Muscle layer of duodenum (tissue), 2 donors: ENCODE data around the gene TAS2R41.
"Not testable (repeated sequence)": the region's sequence is repeated elsewhere in the genome, so short reads cannot be mapped to it uniquely, and the experiment has no call there.

Experiments
- H3K27ac ChIP-seq: one replicate; pipeline ENCODE4 v1.7.0; 2013; ENCODE audit warnings: mild to moderate bottlenecking, low read length
- H3K27me3 ChIP-seq: one replicate; pipeline ENCODE4 v1.7.0; 2013; ENCODE audit warnings: low read depth, mild to moderate bottlenecking, control low read depth, low read length
- H3K36me3 ChIP-seq, 2 donors: one replicate each; pipeline ENCODE4 v1.7.0; 2013; ENCODE audit warnings: low read length in 2 of 2, control low read depth in 1 of 2, mild to moderate bottlenecking in 1 of 2; ENCODE audit not compliant: insufficient read depth in 2 of 2, control insufficient read depth in 1 of 2
- H3K4me1 ChIP-seq, 2 donors: one replicate each; pipeline ENCODE4 v1.7.0; 2013; ENCODE audit warnings: low read length in 2 of 2, mild to moderate bottlenecking in 2 of 2, control low read depth in 1 of 2, moderate library complexity in 1 of 2; ENCODE audit not compliant: insufficient read depth in 2 of 2, control insufficient read depth in 1 of 2
- H3K4me3 ChIP-seq, 2 donors: one replicate each; pipeline ENCODE4 v1.7.0; 2013; ENCODE audit warnings: low read length in 2 of 2, low read depth in 1 of 2, mild to moderate bottlenecking in 1 of 2
- H3K9me3 ChIP-seq, 2 donors: one replicate each; pipeline ENCODE4 v1.7.0; 2013; ENCODE audit warnings: low read length in 2 of 2, control low read depth in 1 of 2, mild to moderate bottlenecking in 1 of 2; ENCODE audit not compliant: control insufficient read depth in 1 of 2
- donor health status: healthy.

The TAS2R41 gene

GRCh38 chr7:143458681-143459080 lies 19.0 kb upstream of the TAS2R41 start:
- Histone ChIP-seq H3K27me3 (no peaks in the 10 kb centered on the region), H3K4me3 (no peak overlapping the region), H3K4me1 (no peaks in the 10 kb centered on the region), H3K27ac (no peak overlapping the region), H3K9me3 (no peaks in the 10 kb centered on the region), H3K36me3 (no peaks in the 10 kb centered on the region)

GRCh38 chr7:143459359-143459758 lies 18.3 kb upstream of the TAS2R41 start:
- no peaks in the 10 kb centered on the region for H3K9me3 ChIP-seq
- H3K27ac ChIP-seq = no peak overlapping the region
- H3K4me3 ChIP-seq = no peak overlapping the region
- no peaks in the 10 kb centered on the region for H3K36me3 ChIP-seq
- H3K27me3 ChIP-seq = no peaks in the 10 kb centered on the region
- H3K4me1 ChIP-seq = no peaks in the 10 kb centered on the region

- H3K27ac ChIP-seq = no peak overlapping the region
- H3K4me3 ChIP-seq = no peak overlapping the region
- no peaks in the 10 kb centered on the region for H3K9me3 ChIP-seq
- no peaks in the 10 kb centered on the region for H3K4me1 ChIP-seq
- no peaks in the 10 kb centered on the region for H3K27me3 ChIP-seq
- no peaks in the 10 kb centered on the region for H3K36me3 ChIP-seq
These were observed 17.2 kb upstream of the TAS2R41 start for GRCh38 chr7:143460271-143460979.

GRCh38 chr7:143462045-143462444 lies 15.6 kb upstream of the TAS2R41 start:
- no peak overlapping the region for H3K4me3 ChIP-seq
- no peaks in the 10 kb centered on the region for H3K9me3 ChIP-seq
- H3K27ac ChIP-seq = no peak overlapping the region
- no peaks in the 10 kb centered on the region for H3K27me3 ChIP-seq
- H3K36me3 ChIP-seq = no peaks in the 10 kb centered on the region
- no peaks in the 10 kb centered on the region for H3K4me1 ChIP-seq

GRCh38 chr7:143463556-143463955 lies 14.1 kb upstream of the TAS2R41 start:
- no peaks in the 10 kb centered on the region for H3K27me3 ChIP-seq
- H3K27ac ChIP-seq = no peak overlapping the region
- H3K4me3 ChIP-seq = no peak overlapping the region
- no peaks in the 10 kb centered on the region for H3K4me1 ChIP-seq
- no peaks in the 10 kb centered on the region for H3K9me3 ChIP-seq
- no peaks in the 10 kb centered on the region for H3K36me3 ChIP-seq

- no peaks in the 10 kb centered on the region for H3K9me3 ChIP-seq
- no peaks in the 10 kb centered on the region for H3K4me1 ChIP-seq
- no peak overlapping the region for H3K4me3 ChIP-seq
- H3K27me3 ChIP-seq = no peaks in the 10 kb centered on the region
- H3K27ac ChIP-seq = no peak overlapping the region
- H3K36me3 ChIP-seq = no peaks in the 10 kb centered on the region
These were observed 13.7 kb upstream of the TAS2R41 start for GRCh38 chr7:143463957-143464356.

GRCh38 chr7:143467724-143468123 lies 9.9 kb upstream of the TAS2R41 start:
- H3K9me3 ChIP-seq = no peaks in the 10 kb centered on the region
- H3K4me1 ChIP-seq = no peaks in the 10 kb centered on the region
- no peaks in the 10 kb centered on the region for H3K27me3 ChIP-seq
- H3K27ac ChIP-seq = no peak overlapping the region
- H3K4me3 ChIP-seq = no peak overlapping the region
- H3K36me3 ChIP-seq = no peaks in the 10 kb centered on the region

- not testable (repeated sequence) for H3K36me3 ChIP-seq, H3K4me1 ChIP-seq, H3K27me3 ChIP-seq, H3K4me3 ChIP-seq, H3K27ac ChIP-seq, H3K9me3 ChIP-seq
These were observed 5.5 kb upstream of the TAS2R41 start for GRCh38 chr7:143472071-143472689.

GRCh38 chr7:143479055-143479766 lies 1.5 kb downstream of the TAS2R41 start:
- Histone ChIP-seq H3K9me3 (no peaks in the 10 kb centered on the region), H3K27ac (no peak overlapping the region), H3K4me1 (peaks cover 0 to 3% of the 10 kb centered on the region in 2 donors), H3K27me3 (no peaks in the 10 kb centered on the region), H3K4me3 (no peak overlapping the region), H3K36me3 (no peaks in the 10 kb centered on the region)

GRCh38 chr7:143480501-143480900 lies 2.8 kb downstream of the TAS2R41 start:
- H3K4me1 ChIP-seq = peaks cover 0 to 5% of the 10 kb centered on the region in 2 donors
- no peak overlapping the region for H3K27ac ChIP-seq
- no peaks in the 10 kb centered on the region for H3K27me3 ChIP-seq
- H3K9me3 ChIP-seq = no peaks in the 10 kb centered on the region
- no peak overlapping the region for H3K4me3 ChIP-seq
- no peaks in the 10 kb centered on the region for H3K36me3 ChIP-seq

- H3K9me3 ChIP-seq = no peaks in the 10 kb centered on the region
- no peaks in the 10 kb centered on the region for H3K27me3 ChIP-seq
- H3K36me3 ChIP-seq = no peaks in the 10 kb centered on the region
- no peak overlapping the region for H3K27ac ChIP-seq
- H3K4me3 ChIP-seq = no peak overlapping the region
- peaks cover 0 to 5% of the 10 kb centered on the region in 2 donors for H3K4me1 ChIP-seq
These were observed 6.4 kb downstream of the TAS2R41 start for GRCh38 chr7:143484119-143484518.
